GM03348 (cell line): Measurements from ENCODE around the gene PPIC.
"Not testable (repeated sequence)": the region's sequence is repeated elsewhere in the genome, so short reads cannot be mapped to it uniquely, and the experiment has no call there.

Experiments
- DNase-seq: peaks from one replicate; pipeline ENCODE4 v3.0.0; 2012; ENCODE audit warnings: low spot score

Gene PPIC

GRCh38 chr5:123007754-123008153 is 28.8 kb downstream of the PPIC start:
- DNase-seq = no peak

GRCh38 chr5:123007182-123007581 is 29.3 kb downstream of the PPIC start:
- DNase-seq = no peak

DNA sequence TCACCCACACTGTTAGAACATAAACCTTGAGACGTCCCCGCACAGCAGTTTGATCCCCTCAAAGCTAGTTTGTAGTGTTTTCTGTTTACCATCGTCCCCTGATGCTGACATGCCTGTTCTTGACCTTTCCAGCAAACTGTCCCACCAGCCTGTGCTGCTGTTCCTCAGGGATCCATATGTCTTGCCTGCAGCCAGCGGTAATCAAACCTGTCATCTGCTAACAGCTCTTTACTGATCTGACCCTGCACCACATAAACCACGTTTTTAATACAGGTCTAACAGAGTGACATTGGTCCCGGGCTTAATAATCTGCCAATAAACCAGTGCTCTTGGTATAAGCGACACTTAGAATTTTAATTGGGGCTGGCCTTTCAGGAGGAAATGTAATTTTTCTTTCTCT is 34.7 kb downstream of the PPIC start:
- no peak for DNase-seq

DNA sequence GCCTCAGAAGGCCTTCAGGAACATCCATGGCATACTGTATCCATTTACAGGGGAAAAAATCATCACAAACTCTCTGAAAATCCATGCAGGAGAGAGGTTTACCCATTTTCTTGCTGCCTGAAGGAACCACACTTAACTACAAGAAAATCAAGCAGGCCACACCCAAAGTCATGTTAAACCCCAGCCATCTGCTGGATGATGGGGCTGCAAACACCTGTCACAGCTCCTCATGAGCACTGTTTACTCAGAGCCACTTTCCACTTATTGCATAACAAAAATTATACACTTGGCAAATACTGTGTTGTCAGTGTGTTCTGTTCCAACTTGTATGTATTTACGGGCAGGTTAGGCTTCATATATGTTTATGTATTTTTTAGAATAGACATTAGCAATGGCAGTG is 35.8 kb downstream of the PPIC start:
- DNase-seq = no peak

DNA sequence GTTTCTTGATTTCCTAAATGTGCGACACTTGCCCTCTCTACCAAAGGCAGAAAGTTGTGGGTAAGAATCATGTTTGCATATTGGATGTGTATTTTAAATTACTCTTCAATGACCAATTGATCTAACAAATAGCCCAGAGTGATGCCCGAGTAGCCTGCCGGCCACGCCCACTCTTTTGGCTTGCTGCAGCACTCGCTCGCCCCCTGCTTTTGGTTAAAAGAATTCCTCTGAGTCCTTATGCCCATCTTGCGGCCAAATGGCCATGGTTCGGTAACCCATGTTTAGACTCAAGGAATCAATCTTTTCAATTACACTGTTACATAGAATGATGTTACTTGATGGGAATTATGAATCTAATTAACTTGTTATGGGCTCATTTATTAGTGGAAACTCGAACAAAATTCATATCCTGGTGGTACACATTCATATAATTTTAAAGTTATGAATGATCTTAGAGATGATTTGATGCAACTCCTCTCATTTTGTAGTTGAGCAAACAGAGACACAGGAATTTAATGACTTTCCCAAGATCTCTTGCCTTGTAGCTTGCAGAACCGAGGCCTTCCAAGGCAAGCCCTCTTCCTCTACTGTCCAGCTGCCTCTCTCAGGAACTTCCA is 36.5 kb downstream of the PPIC start:
- no peak for DNase-seq

DNA sequence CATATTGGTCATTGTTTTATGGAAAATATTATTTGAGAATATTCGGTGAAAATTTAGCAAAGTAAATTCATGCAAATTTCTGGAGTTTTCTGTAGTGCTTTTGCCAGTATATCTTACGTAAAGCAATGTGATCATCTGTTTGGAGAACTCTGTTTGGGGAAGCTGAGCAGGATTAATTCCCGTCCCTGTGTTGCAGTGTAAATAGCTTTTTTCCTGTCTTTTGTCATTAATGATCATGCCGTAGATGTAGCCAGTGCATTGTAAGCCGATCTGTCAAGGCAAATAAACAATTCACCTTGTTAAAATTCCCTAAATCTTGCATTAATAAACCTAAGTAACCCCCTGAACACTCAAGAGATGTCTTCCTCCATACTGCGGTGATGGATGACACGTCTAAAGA is 39.2 kb downstream of the PPIC start:
- no peak for DNase-seq

GRCh38 chr5:122996091-122996490 is 40.4 kb downstream of the PPIC start:
- DNase-seq = no peak

DNA sequence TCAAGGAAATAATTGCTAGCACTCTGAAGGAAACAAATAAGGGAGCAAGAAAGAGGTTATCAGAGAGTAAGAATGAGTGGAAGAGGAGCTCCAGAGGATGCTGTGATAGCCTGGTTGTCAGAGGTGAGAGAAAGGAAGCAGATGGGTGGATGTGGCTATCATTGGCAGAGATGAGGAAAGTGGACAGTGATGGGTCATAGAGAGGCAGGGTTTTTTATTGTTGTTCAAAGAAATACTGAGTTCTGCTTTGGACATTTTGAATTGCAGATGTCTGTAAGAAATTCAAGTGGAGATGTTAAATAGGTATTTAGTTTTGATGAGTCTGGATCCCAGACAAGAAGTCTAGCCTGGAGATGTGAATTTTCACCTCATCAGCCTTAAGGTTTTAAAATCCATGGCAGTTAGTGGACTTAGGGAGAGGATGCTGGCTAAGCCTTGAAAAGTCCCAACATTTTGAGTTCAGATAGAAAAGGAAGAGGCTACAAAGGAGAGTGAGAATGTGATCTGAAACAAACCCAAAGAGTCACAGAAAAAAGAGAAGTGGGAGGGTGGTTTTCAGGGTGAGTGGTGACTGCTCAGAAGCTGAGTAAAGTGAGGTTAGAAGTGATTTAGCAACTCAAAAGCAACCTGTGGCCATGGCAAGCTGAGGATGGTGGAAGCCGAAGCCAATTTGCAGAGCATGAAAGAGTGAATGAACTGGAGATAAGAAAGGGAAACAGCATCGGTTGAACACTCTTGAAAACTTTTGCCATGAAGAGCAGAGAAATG is 50.4 kb downstream of the PPIC start:
- DNase-seq = no peak

GRCh38 chr5:122985006-122985700 is 51.4 kb downstream of the PPIC start:
- no peak for DNase-seq

DNA sequence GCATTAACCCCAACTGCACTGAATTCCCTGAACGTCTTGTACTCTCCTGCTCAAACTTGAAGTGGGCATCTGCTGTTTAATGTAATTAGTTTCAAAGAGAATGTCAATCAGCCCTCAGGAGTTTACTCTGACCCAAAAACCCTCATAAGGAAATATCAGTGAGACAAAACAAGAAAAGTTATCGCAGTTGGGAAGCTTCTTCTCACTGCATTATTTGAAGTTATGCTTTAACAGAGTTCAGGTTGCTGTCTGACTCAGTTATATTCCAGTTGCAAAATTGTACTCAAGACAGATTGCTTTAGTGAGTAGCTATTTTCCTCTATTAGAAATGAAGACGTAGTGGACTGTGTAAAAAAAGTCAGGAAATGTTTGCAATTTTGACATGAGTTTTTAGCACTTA is 52.1 kb downstream of the PPIC start:
- no peak for DNase-seq

- DNase-seq = no peak
Measured at GRCh38 chr5:122982376-122982775, 54.1 kb downstream of the PPIC start.

DNA sequence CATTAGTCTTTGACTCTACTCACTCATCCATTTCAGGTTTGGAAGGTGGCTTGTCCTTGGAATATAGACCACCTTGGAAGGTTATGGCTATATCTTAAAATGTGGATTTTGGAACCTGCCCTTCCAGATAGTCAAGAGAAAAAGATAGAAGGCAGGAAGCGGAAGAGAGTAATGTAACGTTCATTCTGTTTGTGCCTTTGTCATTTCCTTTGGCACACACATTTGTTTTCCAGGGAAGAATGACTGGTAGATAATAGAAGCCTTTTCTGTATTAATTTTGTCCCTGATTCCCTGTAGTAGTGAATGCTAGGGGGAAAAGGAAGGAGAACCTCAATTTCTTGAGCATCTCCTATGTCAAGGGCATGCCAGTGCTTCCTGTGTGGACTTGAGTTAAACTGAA is 54.7 kb downstream of the PPIC start:
- no peak for DNase-seq

DNA sequence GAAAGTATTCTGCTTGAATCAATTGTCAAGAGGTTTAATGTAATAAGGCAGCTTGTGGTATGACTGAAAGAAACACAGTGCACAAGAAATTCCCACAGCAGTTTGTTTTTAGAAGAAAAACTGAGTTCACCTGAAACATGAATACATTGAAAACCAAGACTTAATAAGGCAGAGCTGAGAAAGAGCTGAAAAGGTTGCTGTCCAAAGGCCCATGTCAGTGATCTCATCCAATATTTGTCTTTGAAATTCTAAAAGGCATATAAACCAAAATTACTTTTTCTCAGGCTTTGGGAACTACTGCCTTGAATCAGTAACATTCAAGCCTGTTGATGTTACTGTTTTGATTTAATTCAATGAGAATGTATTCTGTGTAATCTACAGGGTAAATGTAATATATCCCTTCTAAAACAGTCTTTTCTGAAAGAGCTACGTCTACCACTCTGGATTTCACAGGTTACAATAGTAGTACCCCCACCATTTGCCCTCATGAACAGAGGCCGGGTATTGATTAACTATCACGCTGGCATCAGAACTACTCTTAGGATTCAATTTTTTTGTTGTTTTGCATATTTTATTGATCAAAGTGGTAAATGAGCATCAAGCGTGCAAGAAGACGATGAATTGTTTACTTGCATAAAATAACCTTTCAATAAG is 57.8 kb downstream of the PPIC start:
- DNase-seq = no peak

DNA sequence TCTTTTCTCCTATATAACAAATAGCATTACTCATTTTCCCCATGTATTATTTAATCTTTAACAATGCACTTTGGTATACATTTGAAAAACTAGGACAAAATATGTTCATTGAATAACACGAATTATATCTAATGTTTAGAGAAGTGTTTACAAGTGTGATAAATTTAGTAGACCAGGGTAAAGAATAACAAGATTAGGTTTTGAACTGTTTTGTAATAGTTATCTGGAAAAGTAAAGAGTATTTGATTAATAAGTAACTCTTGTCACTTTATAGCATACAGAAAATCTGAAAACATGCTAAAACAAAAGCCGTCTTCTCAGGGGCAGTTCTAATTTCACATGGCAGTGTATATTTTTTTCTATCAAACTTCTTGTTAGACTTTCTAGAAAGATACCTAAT is 58.5 kb downstream of the PPIC start:
- no peak for DNase-seq

DNA sequence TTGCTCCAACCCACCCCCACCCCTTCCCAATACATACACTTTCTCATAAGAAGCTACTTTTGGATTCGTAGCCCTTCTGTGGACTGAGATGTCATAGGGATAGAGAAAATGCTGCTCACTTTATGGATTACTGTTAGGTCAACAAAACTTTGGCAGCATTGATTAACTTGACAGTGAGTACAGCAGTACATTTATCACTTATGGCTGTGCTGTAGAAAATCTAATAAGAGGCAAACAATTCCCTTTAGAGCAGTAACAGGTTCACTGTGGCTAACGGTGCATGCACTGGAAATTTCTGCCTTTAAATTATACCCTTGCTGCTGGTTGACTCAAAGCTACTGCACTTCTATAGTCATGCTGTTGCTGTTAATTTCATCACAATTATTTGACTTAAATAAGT is 59.2 kb downstream of the PPIC start:
- DNase-seq = no peak

- DNase-seq = not testable (repeated sequence)
Measured at GRCh38 chr5:122974251-122974650, 62.3 kb downstream of the PPIC start.

GRCh38 chr5:122973759-122974158 is 62.8 kb downstream of the PPIC start:
- not testable (repeated sequence) for DNase-seq
